OCI-LY7 (cell line): ENCODE results near the gene GAS2L2. TPM values are rescaled to one million over a fixed set of nuclear protein-coding genes. Genes with fewer than 3 reads are reported as not detected.
"Not testable (repeated sequence)": the region's sequence is repeated elsewhere in the genome, so short reads cannot be mapped to it uniquely, and the experiment has no call there.

Source experiments
- BruUV-seq: library from RNA; stranded (reverse); fragments of 400-500 nt; replicated peaks from 2 replicates; lab custom pipeline; 2021; lab: Mats Ljungman, UMichigan
- CTCF ChIA-PET: fragments of 300-600 bp; sonication (Branson Sonifier 250); formaldehyde crosslinking; loops from one replicate; lab custom pipeline; 2022; ENCODE audit warnings: antibody characterized with exemption; ENCODE audit not compliant: unreplicated experiment; lab: Charles Lee
- POLR2A ChIA-PET: fragments of 300-600 bp; sonication (Branson Sonifier 250); formaldehyde crosslinking; loops from one replicate; lab custom pipeline; 2022; ENCODE audit warnings: antibody characterized with exemption; lab: Charles Lee
- DNase-seq: peaks from one replicate; pipeline ENCODE4 v3.0.0-alpha.2; 2015; ENCODE audit warnings: low spot score
- H2AFZ ChIP-seq: fragments of 200-600 bp; sonication (generic), shearing (Covaris generic); 2 replicates; pipeline ENCODE4 v1.6.1; 2014; ENCODE audit warnings: mild to moderate bottlenecking, antibody characterized with exemption, low read length, moderate library complexity
- H3K27ac ChIP-seq: fragments of 200-600 bp; sonication (generic); 2 replicates; pipeline ENCODE4 v1.5.1; 2014; ENCODE audit warnings: mixed run types, low read depth, mild to moderate bottlenecking, moderate library complexity, low read length, inconsistent platforms; ENCODE audit not compliant: poor library complexity, severe bottlenecking
- H3K36me3 ChIP-seq: fragments of 200-600 bp; sonication (generic); 2 replicates; pipeline ENCODE4 v1.6.1; 2014; ENCODE audit warnings: mild to moderate bottlenecking, antibody characterized with exemption, low read length, moderate library complexity, mixed read lengths; ENCODE audit not compliant: insufficient read depth
- H3K4me1 ChIP-seq: fragments of 200-600 bp; sonication (generic); 2 replicates; pipeline ENCODE4 v1.5.1; 2014; ENCODE audit warnings: mild to moderate bottlenecking, low read length; ENCODE audit not compliant: insufficient read depth, poor library complexity, severe bottlenecking
- H3K4me2 ChIP-seq: fragments of 200-600 bp; sonication (generic); 2 replicates; pipeline ENCODE4 v1.6.1; 2014; ENCODE audit warnings: mild to moderate bottlenecking, low read length
- H3K4me3 ChIP-seq: fragments of 200-600 bp; sonication (generic); 2 replicates; pipeline ENCODE4 v1.5.1; 2014; ENCODE audit warnings: mild to moderate bottlenecking, low read depth, low read length; ENCODE audit not compliant: poor library complexity, severe bottlenecking
- H3K79me2 ChIP-seq: fragments of 200-600 bp; sonication (generic); 2 replicates; pipeline ENCODE4 v1.6.1; 2016; ENCODE audit warnings: low read depth, mild to moderate bottlenecking, low read length, moderate library complexity, mixed read lengths; ENCODE audit not compliant: insufficient read depth
- H3K9me2 ChIP-seq: fragments of 200-600 bp; sonication (generic); 2 replicates; pipeline ENCODE4 v1.6.1; 2016; ENCODE audit warnings: mild to moderate bottlenecking, low read length, mixed read lengths; ENCODE audit not compliant: insufficient read depth
- H3K9me3 ChIP-seq: fragments of 200-600 bp; sonication (generic); 2 replicates; pipeline ENCODE4 v1.6.1; 2014; ENCODE audit warnings: mild to moderate bottlenecking, mixed run types, low read length, mixed read lengths
- H4K20me1 ChIP-seq: fragments of 200-600 bp; sonication (generic); 2 replicates; pipeline ENCODE4 v1.6.1; 2014; ENCODE audit warnings: mild to moderate bottlenecking, antibody characterized with exemption, low read length, moderate library complexity, mixed read lengths; ENCODE audit not compliant: insufficient read depth
- CTCF ChIP-seq: fragments of 200-600 bp; sonication (generic); conservative IDR thresholded peaks from 2 replicates; pipeline ENCODE4 v1.5.1; 2014; ENCODE audit warnings: mild to moderate bottlenecking, antibody characterized with exemption, low read length, moderate library complexity, mixed read lengths
- EZH2phosphoT487 ChIP-seq: fragments of 200-600 bp; sonication (generic); IDR thresholded peaks from 2 replicates; pipeline ENCODE4 v1.6.1; 2018; ENCODE audit warnings: low read depth, borderline replicate concordance, mild to moderate bottlenecking, mixed run types, antibody characterized with exemption, low read length, moderate library complexity, mixed read lengths
- intact Hi-C: fragments of 100-400 bp; cut with micrococcal nuclease; formaldehyde crosslinking; loops from one replicate; pipeline ENCODE4 v1.10.0; 2022; ENCODE audit not compliant: unreplicated experiment
- total RNA-seq, 2 experiments: library from RNA; depleted of rRNA in 1 of 2; stranded (reverse); fragments of >200 nt in 1 of 2; shearing (Covaris generic) in 1 of 2; gene quantifications; 2 replicates each; pipeline ENCODE4 v1.2.3, GENCODE V29; 2014 to 2022

The GAS2L2 gene
- total RNA-seq, 2 experiments from 2014 or later, result 0.21 TPM; not detected in 1

GRCh38 chr17:35705230-35705629 is 47.8 kb downstream of the GAS2L2 start:
- no peak overlapping the region for H2AFZ ChIP-seq
- ChIA-PET POLR2A (interaction anchor here (0.7 kb wide), 1 partner anchor 17 kb away, joined by 3 read pairs; no protein-coding TSS in a partner anchor), CTCF (no interaction called here)
- H3K79me2 ChIP-seq, result no peaks in the 10 kb centered on the region
- no peaks in the 10 kb centered on the region for H3K9me3 ChIP-seq
- no peak for TF ChIP-seq EZH2phosphoT487
- no peak for TF ChIP-seq CTCF
- no peak for DNase-seq
- H4K20me1 ChIP-seq, result no peaks in the 10 kb centered on the region
- no peak overlapping the region for H3K27ac ChIP-seq
- no peaks in the 10 kb centered on the region for H3K9me2 ChIP-seq
- no peak overlapping the region for H3K4me2 ChIP-seq
- peaks cover 6% of the 10 kb centered on the region for H3K36me3 ChIP-seq
- intact Hi-C loops, result no loop called here
- peaks cover 28% of the 10 kb centered on the region for H3K4me1 ChIP-seq
- no TSS peak for BruUV-seq
- no peak overlapping the region for H3K4me3 ChIP-seq

- CTCF ChIA-PET, result not testable (repeated sequence)
These were observed 49.7 kb downstream of the GAS2L2 start for GRCh38 chr17:35703308-35703707.

GRCh38 chr17:35701491-35701890 is 51.5 kb downstream of the GAS2L2 start:
- H3K9me3 ChIP-seq, result no peaks in the 10 kb centered on the region
- H3K4me2 ChIP-seq, result no peak overlapping the region
- ChIA-PET POLR2A (no interaction called here), CTCF (no interaction called here)
- no peak overlapping the region for H2AFZ ChIP-seq
- TF ChIP-seq CTCF, result no peak
- no peak for TF ChIP-seq EZH2phosphoT487
- no peaks in the 10 kb centered on the region for H3K4me1 ChIP-seq
- intact Hi-C loops, result no loop called here
- H3K4me3 ChIP-seq, result no peak overlapping the region
- H3K36me3 ChIP-seq, result peaks cover 5% of the 10 kb centered on the region; the same call in 1 of the 2 replicates
- no peaks in the 10 kb centered on the region for H4K20me1 ChIP-seq
- H3K27ac ChIP-seq, result no peak overlapping the region
- no TSS peak for BruUV-seq
- no peaks in the 10 kb centered on the region for H3K79me2 ChIP-seq
- DNase-seq, result no peak
- no peaks in the 10 kb centered on the region for H3K9me2 ChIP-seq

More at GRCh38 chr17:35703308-35703707, 49.7 kb downstream of the GAS2L2 start:
- BruUV-seq, H3K9me3 ChIP-seq, H3K9me2 ChIP-seq, H3K36me3 ChIP-seq, DNase-seq, H3K4me2 ChIP-seq, H3K79me2 ChIP-seq, H2AFZ ChIP-seq, H3K4me1 ChIP-seq, H4K20me1 ChIP-seq, H3K27ac ChIP-seq, H3K4me3 ChIP-seq, intact Hi-C loops: not testable (repeated sequence)
- POLR2A ChIA-PET, result interaction anchor here (1.1 kb wide), 1 partner anchor 45 kb away, joined by 4 read pairs; no protein-coding TSS in a partner anchor
